ENCODE measurements around the gene BPNT1.

The BPNT1 gene

DNA sequence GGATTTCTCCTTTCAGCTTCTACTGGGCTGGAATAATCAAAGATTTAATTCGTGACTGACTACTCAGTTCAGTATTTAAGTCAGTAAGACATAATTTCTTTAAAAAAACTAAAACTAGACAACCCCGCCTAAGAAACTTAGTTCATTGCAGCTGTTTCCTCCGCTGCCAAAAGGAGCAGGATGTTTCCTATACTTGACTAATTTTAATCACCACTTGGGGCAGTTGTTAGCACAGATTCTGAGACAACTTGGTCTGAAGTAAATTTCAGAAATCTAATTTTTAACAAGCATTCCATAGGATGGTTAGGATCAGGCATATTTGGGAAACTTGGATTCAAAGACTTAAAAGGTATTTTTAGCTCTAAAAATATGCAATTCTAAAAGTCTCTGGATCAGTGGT, 77.3 kb downstream of the BPNT1 start:
- in situ Hi-C loops (cut with HindIII; ENCODE audit: low sequenced_read_pairs): no loop called here

DNA sequence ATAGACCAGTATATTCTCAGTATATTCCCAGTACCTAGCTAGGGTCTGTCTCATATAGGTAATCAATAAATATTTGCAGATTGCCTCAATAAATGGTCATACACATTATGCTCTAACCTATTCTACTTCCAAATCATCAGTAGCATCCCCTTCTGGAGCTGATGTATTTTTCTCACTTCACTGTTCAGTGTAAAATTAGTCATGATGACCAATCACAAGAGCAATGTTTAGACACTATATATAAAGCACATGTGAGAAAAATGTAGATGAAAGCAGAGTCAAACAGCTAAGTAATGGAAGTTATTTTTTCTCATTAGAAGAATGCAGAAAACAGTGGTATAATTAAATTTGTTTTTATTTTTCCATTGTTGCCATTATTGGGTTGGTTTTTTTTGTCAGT, 78.0 kb downstream of the BPNT1 start:
- in situ Hi-C loops (cut with HindIII; ENCODE audit: low sequenced_read_pairs): no loop called here
